Thoracic aorta (tissue), 2 donors: ENCODE measurements around the gene PRSS1. TPM values are rescaled to one million over a fixed set of nuclear protein-coding genes. Genes with fewer than 3 reads are reported as not detected.
A peak's percentile ranks its signal among the peaks of the same experiment; 100 is the strongest.

ENCODE experiments used
- ATAC-seq: fragments of 150-250 bp; one replicate; pipeline ENCODE4 v1.8.0; 2017; ENCODE audit warnings: low read depth; ENCODE audit not compliant: insufficient number of reproducible peaks, low FRiP score
- DNase-seq: peaks from one replicate; pipeline ENCODE4 v3.0.0-alpha.2; 2020; ENCODE audit warnings: low spot score
- H3K27ac ChIP-seq, 2 donors: fragments of 200-600 bp; sonication (generic); 1 replicate in 1 of 2; 2 replicates in 1 of 2; pipeline ENCODE4 v1.5.1; 2016; ENCODE audit warnings: mild to moderate bottlenecking in 2 of 2, moderate library complexity in 2 of 2
- H3K27me3 ChIP-seq: fragments of 200-600 bp; sonication (generic); replicated peaks from 2 replicates; pipeline ENCODE4 v1.6.0; 2016; ENCODE audit warnings: mild to moderate bottlenecking; ENCODE audit not compliant: insufficient read depth
- H3K36me3 ChIP-seq: fragments of 200-600 bp; sonication (generic); one replicate; pipeline ENCODE4 v1.5.1; 2016
- H3K4me1 ChIP-seq, 2 donors: fragments of 200-600 bp; sonication (generic); 1 replicate in 1 of 2; 2 replicates in 1 of 2; pipeline versions ENCODE4 v1.5.1 to v1.6.0; 2016; ENCODE audit warnings: low read depth in 2 of 2, mild to moderate bottlenecking in 1 of 2; ENCODE audit not compliant: control insufficient read depth in 1 of 2
- H3K4me3 ChIP-seq: fragments of 200-600 bp; sonication (generic); 2 replicates; pipeline ENCODE4 v1.5.1; 2016; ENCODE audit warnings: mild to moderate bottlenecking
- H3K9me3 ChIP-seq: fragments of 200-600 bp; sonication (generic); 2 replicates; pipeline ENCODE4 v1.5.1; 2016
- total RNA-seq, 2 donors: library from RNA; depleted of rRNA; stranded (reverse); fragments of >200 nt; gene quantifications; one replicate each; pipeline versions ENCODE4 v1.1.0 to v1.2.3, GENCODE V29; 2016
- TF ChIP-seq, protein P1 (sequence below): fragments of 200-600 bp; sonication (generic); IDR thresholded peaks from one replicate; pipeline ENCODE4 v1.5.1; 2019; ENCODE audit warnings: antibody characterized with exemption

The PRSS1 gene
- total RNA-seq, 2 donors from 2014 or later = 5.1 to 16.9 TPM

DNA sequence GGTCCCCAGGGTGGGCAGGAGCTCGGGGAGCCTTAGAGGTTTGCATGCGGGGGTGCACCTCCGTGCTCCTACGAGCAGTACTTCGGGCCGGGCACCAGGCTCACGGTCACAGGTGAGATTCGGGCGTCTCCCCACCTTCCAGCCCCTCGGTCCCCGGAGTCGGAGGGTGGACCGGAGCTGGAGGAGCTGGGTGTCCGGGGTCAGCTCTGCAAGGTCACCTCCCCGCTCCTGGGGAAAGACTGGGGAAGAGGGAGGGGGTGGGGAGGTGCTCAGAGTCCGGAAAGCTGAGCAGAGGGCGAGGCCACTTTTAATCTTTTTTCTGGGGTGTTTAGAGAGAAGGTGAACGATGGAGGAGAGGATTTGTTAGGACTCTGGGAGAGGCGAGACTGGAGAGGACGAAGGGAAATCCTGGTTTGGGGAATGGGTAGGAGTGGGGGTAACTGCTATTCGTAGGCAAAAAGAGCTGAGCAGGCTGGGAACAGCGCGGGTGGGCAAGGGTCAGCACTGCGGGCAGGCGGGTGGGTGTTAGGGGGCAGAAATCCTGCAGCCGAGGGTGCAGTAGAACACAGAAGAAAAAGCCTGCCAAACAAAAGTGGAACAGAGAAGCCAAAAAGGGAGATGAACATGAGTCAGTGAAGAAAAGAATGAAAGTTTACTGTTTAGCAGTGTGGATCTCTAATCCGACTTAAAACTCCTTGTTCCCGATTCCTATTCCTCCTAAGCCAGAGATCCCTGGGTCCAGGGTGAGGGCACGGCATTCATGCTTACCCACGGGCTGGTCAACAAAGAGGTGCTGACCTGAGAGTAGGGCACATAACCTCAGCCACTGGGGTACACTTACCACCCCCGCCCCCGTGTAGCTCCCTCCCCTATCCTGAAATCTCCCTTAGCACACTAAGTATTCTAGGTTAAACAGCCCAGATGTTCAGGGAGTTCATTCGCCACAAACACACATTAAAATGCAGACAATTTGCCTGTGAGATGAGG is 48.4 kb downstream of the PRSS1 start:
- no peak for DNase-seq

DNA sequence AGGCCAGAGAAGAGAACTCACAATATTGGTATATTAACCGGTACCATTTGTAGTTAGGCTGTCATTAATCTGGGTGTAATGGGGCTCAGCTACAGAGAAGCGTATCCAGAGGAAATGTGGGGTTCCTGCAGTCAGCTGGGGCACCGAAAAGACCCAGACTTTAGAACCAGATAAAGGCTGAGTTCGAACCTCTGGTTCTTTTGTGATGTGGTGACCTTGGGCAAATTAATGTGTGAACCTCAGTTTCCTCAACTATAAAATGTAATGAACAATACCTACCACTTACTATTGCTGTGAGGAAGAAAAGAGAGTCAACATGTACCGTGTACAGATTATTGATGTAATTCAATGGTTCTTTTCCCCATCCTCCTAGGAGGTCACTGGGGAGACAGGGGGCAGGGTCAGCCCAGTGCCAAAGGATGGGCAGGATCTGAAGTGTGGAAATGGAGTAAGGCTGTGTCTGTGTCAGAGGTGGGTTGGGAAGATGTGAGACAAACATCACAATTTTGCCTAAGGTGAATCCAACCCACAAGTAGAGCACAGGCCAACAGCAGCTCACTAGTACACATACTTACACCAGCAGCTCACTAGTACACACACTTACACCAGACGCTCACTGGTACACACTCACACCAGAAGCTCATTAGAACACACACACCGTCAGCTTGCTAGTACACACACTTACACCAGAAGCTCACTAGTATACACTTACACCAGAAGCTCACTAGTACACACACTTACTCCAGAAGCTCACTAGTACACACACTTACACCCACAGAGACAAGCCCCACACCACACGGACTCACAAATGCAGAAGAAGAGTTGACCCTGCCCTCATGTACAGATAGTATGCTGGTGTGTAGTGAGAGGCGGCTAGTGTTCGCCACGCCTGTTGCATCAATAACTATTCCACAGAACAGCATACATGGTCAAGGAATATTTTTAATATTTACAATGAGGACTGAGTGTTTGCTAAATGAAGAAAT is 49.5 kb downstream of the PRSS1 start:
- Histone ChIP-seq H3K4me1 (peaks cover 10 to 22% of the 10 kb centered on the region in 2 donors), H3K9me3 (no peaks in the 10 kb centered on the region), H3K4me3 (no peak overlapping the region), H3K36me3 (no peaks in the 10 kb centered on the region), H3K27ac (no peak overlapping the region), H3K27me3 (peaks cover 5% of the 10 kb centered on the region)
- ATAC-seq = no peak
- DNase-seq = no peak
- TF ChIP-seq, protein P1, sequence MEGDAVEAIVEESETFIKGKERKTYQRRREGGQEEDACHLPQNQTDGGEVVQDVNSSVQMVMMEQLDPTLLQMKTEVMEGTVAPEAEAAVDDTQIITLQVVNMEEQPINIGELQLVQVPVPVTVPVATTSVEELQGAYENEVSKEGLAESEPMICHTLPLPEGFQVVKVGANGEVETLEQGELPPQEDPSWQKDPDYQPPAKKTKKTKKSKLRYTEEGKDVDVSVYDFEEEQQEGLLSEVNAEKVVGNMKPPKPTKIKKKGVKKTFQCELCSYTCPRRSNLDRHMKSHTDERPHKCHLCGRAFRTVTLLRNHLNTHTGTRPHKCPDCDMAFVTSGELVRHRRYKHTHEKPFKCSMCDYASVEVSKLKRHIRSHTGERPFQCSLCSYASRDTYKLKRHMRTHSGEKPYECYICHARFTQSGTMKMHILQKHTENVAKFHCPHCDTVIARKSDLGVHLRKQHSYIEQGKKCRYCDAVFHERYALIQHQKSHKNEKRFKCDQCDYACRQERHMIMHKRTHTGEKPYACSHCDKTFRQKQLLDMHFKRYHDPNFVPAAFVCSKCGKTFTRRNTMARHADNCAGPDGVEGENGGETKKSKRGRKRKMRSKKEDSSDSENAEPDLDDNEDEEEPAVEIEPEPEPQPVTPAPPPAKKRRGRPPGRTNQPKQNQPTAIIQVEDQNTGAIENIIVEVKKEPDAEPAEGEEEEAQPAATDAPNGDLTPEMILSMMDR = no peak

More for the DNA sequence above, 48.4 kb downstream of the PRSS1 start:
- H3K9me3 ChIP-seq = no peaks in the 10 kb centered on the region
- ATAC-seq = no peak
- TF ChIP-seq, protein P1 = no peak
- H3K27me3 ChIP-seq = peaks cover 5% of the 10 kb centered on the region
- H3K4me1 ChIP-seq = peaks cover 10 to 22% of the 10 kb centered on the region in 2 donors
- peak overlapping the region; percentile 64 for H3K4me3 ChIP-seq
- no peaks in the 10 kb centered on the region for H3K36me3 ChIP-seq
- H3K27ac ChIP-seq = peak overlapping the region in 1 of 2 donors; percentile 37

DNA sequence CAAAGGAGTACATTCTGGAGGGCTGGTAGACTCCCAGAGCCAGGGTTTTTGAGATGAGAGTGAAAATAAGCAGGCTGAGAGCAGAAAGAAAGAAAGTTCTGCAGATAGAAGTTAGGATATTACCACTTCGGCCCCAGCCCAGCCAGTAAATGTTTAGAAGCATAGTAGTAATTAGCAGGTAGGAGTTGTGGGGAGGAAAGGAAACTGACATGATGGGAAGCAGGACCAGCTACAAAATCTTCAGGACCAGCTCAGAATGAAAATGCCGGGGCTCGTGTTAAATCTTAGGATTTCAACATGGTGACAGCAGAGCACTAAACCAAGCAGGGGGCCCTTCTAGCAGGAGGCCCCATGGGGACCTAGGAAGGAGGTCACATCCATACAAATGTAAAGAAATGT is 50.2 kb downstream of the PRSS1 start:
- Histone ChIP-seq H3K36me3 (no peaks in the 10 kb centered on the region), H3K4me3 (no peak overlapping the region), H3K27me3 (peaks cover 5% of the 10 kb centered on the region), H3K9me3 (no peaks in the 10 kb centered on the region), H3K27ac (no peak overlapping the region), H3K4me1 (peaks cover 10 to 22% of the 10 kb centered on the region in 2 donors)
- TF ChIP-seq, protein P1 = no peak
- ATAC-seq = no peak
- no peak for DNase-seq

DNA sequence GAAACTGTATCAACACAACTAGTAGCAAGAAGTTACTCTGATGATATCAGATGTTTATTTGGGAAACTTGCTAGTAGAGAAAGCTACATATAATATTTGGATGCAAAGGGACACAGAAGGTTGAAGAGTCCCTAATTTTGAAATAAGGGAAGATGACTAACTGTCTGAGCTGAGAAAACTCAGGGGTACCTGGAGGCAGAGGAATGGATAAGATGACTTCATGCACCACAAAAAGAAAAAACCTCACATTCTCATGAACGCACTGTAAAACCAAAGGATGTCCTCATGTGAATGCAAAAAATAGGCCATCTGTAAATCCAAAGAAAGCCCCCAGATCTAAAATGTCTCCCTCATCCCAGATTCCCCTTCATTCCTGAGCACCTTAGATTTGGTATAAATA is 50.8 kb downstream of the PRSS1 start:
- DNase-seq (no peak), ATAC-seq (no peak)
- H3K4me1 ChIP-seq = peaks cover 10 to 22% of the 10 kb centered on the region in 2 donors
- H3K36me3 ChIP-seq = no peaks in the 10 kb centered on the region
- H3K27ac ChIP-seq = no peak overlapping the region
- peaks cover 5% of the 10 kb centered on the region for H3K27me3 ChIP-seq
- H3K9me3 ChIP-seq = no peaks in the 10 kb centered on the region
- TF ChIP-seq, protein P1 = no peak
- no peak overlapping the region for H3K4me3 ChIP-seq
